ENCODE data around the gene NKAIN2.

DNA sequence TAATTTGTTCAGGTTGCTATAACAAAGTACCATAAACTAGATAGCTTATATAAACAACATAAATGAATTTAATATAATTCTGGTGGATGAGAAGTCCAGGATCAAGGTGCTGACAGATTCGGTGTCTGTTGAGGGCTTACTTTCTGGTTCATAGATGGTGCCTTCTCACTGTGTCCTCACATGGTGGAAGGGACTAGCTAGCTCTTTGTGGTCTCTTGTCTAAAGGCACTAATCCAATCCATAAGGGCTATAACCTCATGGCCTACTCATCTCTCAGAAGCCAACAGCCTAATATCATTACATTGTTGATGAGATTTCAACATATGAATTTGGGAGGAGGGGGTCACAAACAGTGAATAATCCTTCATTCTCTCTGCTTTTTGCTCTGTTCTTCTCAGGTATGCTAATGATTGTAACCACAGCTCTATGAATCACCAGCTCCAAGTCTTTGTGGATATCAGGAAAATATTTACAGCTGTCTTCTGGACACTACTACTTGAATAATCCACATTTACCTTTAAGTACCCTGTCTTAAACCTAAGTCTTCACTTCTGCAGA lies 122.3 kb downstream of the NKAIN2 start:
- TF ChIP-seq, protein P1, sequence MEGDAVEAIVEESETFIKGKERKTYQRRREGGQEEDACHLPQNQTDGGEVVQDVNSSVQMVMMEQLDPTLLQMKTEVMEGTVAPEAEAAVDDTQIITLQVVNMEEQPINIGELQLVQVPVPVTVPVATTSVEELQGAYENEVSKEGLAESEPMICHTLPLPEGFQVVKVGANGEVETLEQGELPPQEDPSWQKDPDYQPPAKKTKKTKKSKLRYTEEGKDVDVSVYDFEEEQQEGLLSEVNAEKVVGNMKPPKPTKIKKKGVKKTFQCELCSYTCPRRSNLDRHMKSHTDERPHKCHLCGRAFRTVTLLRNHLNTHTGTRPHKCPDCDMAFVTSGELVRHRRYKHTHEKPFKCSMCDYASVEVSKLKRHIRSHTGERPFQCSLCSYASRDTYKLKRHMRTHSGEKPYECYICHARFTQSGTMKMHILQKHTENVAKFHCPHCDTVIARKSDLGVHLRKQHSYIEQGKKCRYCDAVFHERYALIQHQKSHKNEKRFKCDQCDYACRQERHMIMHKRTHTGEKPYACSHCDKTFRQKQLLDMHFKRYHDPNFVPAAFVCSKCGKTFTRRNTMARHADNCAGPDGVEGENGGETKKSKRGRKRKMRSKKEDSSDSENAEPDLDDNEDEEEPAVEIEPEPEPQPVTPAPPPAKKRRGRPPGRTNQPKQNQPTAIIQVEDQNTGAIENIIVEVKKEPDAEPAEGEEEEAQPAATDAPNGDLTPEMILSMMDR (IDR thresholded peaks at IDR 0.05), result no peak
- TF ChIP-seq POLR2A (IDR thresholded peaks at IDR 0.05) (no peak), POLR2AphosphoS5 (IDR thresholded peaks at IDR 0.05) (no peak)
